Lower lobe of right lung (tissue), 2 donors: ENCODE data around the gene REV3L. TPM values are rescaled to one million over a fixed set of nuclear protein-coding genes. Genes with fewer than 3 reads are reported as not detected.
"Not testable (repeated sequence)": the region's sequence is repeated elsewhere in the genome, so short reads cannot be mapped to it uniquely, and the experiment has no call there.

ENCODE experiments used
- ATAC-seq, 2 donors: fragments of 200-7000 bp; cut with Tn5 transposase; one replicate each; pipeline ENCODE4 v1.9.1; 2020 to 2022; ENCODE audit warnings: mild to moderate bottlenecking in 2 of 2, moderate library complexity in 2 of 2
- DNase-seq: peaks from one replicate; pipeline ENCODE4 v3.0.0-alpha.2; 2020
- H3K27ac ChIP-seq: fragments of 200-600 bp; one replicate; pipeline ENCODE4 v1.8.0; 2022
- H3K27me3 ChIP-seq: fragments of 200-600 bp; one replicate; pipeline ENCODE4 v1.8.0; 2022; ENCODE audit warnings: low read depth
- H3K36me3 ChIP-seq: fragments of 200-600 bp; one replicate; pipeline ENCODE4 v1.8.0; 2022; ENCODE audit warnings: mild to moderate bottlenecking
- H3K4me1 ChIP-seq: fragments of 200-600 bp; one replicate; pipeline ENCODE4 v1.8.0; 2022
- H3K4me3 ChIP-seq: fragments of 200-600 bp; one replicate; pipeline ENCODE4 v1.8.0; 2022; ENCODE audit warnings: mild to moderate bottlenecking
- H3K9me3 ChIP-seq: fragments of 200-600 bp; one replicate; pipeline ENCODE4 v1.8.0; 2022
- CTCF ChIP-seq: fragments of 200-600 bp; IDR thresholded peaks from one replicate; pipeline ENCODE4 v1.8.0; 2022; ENCODE audit warnings: antibody characterized with exemption, mild to moderate bottlenecking
- intact Hi-C: fragments of 100-400 bp; cut with DNase I; formaldehyde crosslinking; loops from one replicate; pipeline ENCODE4 v1.11.0; 2022
- total RNA-seq: library from RNA; stranded (reverse); fragmentation: NEBNext Ultra II Directional; extraction: Animal tissue kit (Norgen Biotek cat#: 25700); gene quantifications from one replicate; pipeline ENCODE4 v1.2.1, GENCODE V29; 2021
- donor health status: DM: no; HTN: yes; CAD: no; lungs with severe emphysema.

Gene REV3L
- total RNA-seq, 1 donor from 2014 or later = 30.3 TPM

- no peak overlapping the region for H3K27ac ChIP-seq
- H3K9me3 ChIP-seq = no peaks in the 10 kb centered on the region
- ATAC-seq (no peak), DNase-seq (no peak)
- no peak overlapping the region for H3K4me3 ChIP-seq
- peaks cover 79% of the 10 kb centered on the region for H3K36me3 ChIP-seq
- no peaks in the 10 kb centered on the region for H3K27me3 ChIP-seq
- TF ChIP-seq CTCF = no peak
- intact Hi-C loops = no loop called here
- H3K4me1 ChIP-seq = no peaks in the 10 kb centered on the region
These were observed 160.9 kb downstream of the REV3L start for GRCh38 chr6:111322145-111322544.

GRCh38 chr6:111307950-111308349 is 175.1 kb downstream of the REV3L start:
- H3K4me3 ChIP-seq, H3K27me3 ChIP-seq, H3K9me3 ChIP-seq, DNase-seq, ATAC-seq, H3K4me1 ChIP-seq, intact Hi-C loops, H3K27ac ChIP-seq: not testable (repeated sequence)
- H3K36me3 ChIP-seq = peaks cover 79% of the 10 kb centered on the region

- peaks cover 79% of the 10 kb centered on the region for H3K36me3 ChIP-seq
- H3K27ac ChIP-seq = no peak overlapping the region
- H3K27me3 ChIP-seq = no peaks in the 10 kb centered on the region
- DNase-seq (no peak), ATAC-seq (no peak)
- no peak overlapping the region for H3K4me3 ChIP-seq
- no peak for TF ChIP-seq CTCF
- H3K4me1 ChIP-seq = no peaks in the 10 kb centered on the region
- intact Hi-C loops = no loop called here
- no peaks in the 10 kb centered on the region for H3K9me3 ChIP-seq
These were observed 175.7 kb downstream of the REV3L start for GRCh38 chr6:111307275-111307858.

GRCh38 chr6:111306104-111306888 is 176.7 kb downstream of the REV3L start:
- Histone ChIP-seq H3K4me1 (no peaks in the 10 kb centered on the region), H3K36me3 (peaks cover 73% of the 10 kb centered on the region), H3K27ac (no peak overlapping the region), H3K9me3 (no peaks in the 10 kb centered on the region), H3K27me3 (no peaks in the 10 kb centered on the region), H3K4me3 (no peak overlapping the region)
- ATAC-seq = no peak
- intact Hi-C loops = no loop called here
- DNase-seq = no peak
- TF ChIP-seq CTCF = no peak

- intact Hi-C loops = no loop called here
- ATAC-seq (no peak), DNase-seq (no peak)
- Histone ChIP-seq H3K9me3 (peaks cover 5% of the 10 kb centered on the region), H3K27me3 (no peaks in the 10 kb centered on the region), H3K4me1 (no peaks in the 10 kb centered on the region), H3K27ac (no peak overlapping the region), H3K4me3 (no peak overlapping the region), H3K36me3 (peaks cover 59% of the 10 kb centered on the region)
- no peak for TF ChIP-seq CTCF
These were observed 181.1 kb downstream of the REV3L start for GRCh38 chr6:111301946-111302345.

- H3K27me3 ChIP-seq, H3K27ac ChIP-seq, ATAC-seq, H3K9me3 ChIP-seq, H3K4me3 ChIP-seq, H3K4me1 ChIP-seq, intact Hi-C loops, DNase-seq: not testable (repeated sequence)
- H3K36me3 ChIP-seq = peaks cover 53% of the 10 kb centered on the region
These were observed 181.8 kb downstream of the REV3L start for GRCh38 chr6:111300938-111301800.
